NCI-H1694 (cell line): ENCODE measurements around the gene ITGB4.

Source experiments
- DNase-seq: peaks from one replicate; lab custom pipeline; 2025; lab: John Stamatoyannopoulos, UW

The ITGB4 gene

GRCh38 chr17:75697651-75698291, 23.5 kb upstream of the ITGB4 start:
- DNase-seq = no peak

- DNase-seq = no peak
Observed at GRCh38 chr17:75698659-75699058, 22.6 kb upstream of the ITGB4 start.

GRCh38 chr17:75701288-75701687, 20.0 kb upstream of the ITGB4 start:
- DNase-seq = no peak

- no peak for DNase-seq
Observed at GRCh38 chr17:75703191-75703590, 18.1 kb upstream of the ITGB4 start.

GRCh38 chr17:75703591-75703990, 17.7 kb upstream of the ITGB4 start:
- no peak for DNase-seq

- no peak for DNase-seq
Observed at GRCh38 chr17:75704963-75705875, 16.0 kb upstream of the ITGB4 start.

- no peak for DNase-seq
Observed at GRCh38 chr17:75706042-75706728, 15.1 kb upstream of the ITGB4 start.

- DNase-seq = no peak
Observed at GRCh38 chr17:75707079-75707571, 14.1 kb upstream of the ITGB4 start.

- no peak for DNase-seq
Observed at GRCh38 chr17:75712446-75712845, 8.8 kb upstream of the ITGB4 start.

- no peak for DNase-seq
Observed at GRCh38 chr17:75719732-75720131, 1.5 kb upstream of the ITGB4 start.

GRCh38 chr17:75721463-75722011, 278 bp downstream of the ITGB4 start:
- no peak for DNase-seq

- DNase-seq = no peak
Observed at GRCh38 chr17:75722076-75722475, 817 bp downstream of the ITGB4 start.

- no peak for DNase-seq
Observed at GRCh38 chr17:75722542-75723095, 1.4 kb downstream of the ITGB4 start.

- DNase-seq = no peak
Observed at GRCh38 chr17:75723171-75723930, 2.1 kb downstream of the ITGB4 start.

GRCh38 chr17:75724016-75725003, 3.1 kb downstream of the ITGB4 start:
- no peak for DNase-seq

GRCh38 chr17:75725504-75725903, 4.2 kb downstream of the ITGB4 start:
- no peak for DNase-seq

GRCh38 chr17:75727391-75727790, 6.1 kb downstream of the ITGB4 start:
- DNase-seq = no peak

GRCh38 chr17:75729351-75729750, 8.1 kb downstream of the ITGB4 start:
- no peak for DNase-seq

GRCh38 chr17:75730065-75730464, 8.8 kb downstream of the ITGB4 start:
- no peak for DNase-seq
